Superior temporal gyrus (tissue), 1 donor: ENCODE data around the gene UGT3A1.
A peak's percentile ranks its signal among the peaks of the same experiment; 100 is the strongest.
"Not testable (repeated sequence)": the region's sequence is repeated elsewhere in the genome, so short reads cannot be mapped to it uniquely, and the experiment has no call there.

ENCODE experiments used
- DNase-seq: peaks from one replicate; pipeline ENCODE4 v3.0.0-alpha.2; 2016; ENCODE audit errors: extremely low spot score

Gene UGT3A1

GRCh38 chr5:35990941-35991611 lies at the start of gene UGT3A1:
Gene UGT3A1 (minus strand): TSS chr5:35991390. CDS start chr5:35991240, 150 bp downstream.
- no peak for DNase-seq

GRCh38 chr5:36035696-36036095 lies 44.5 kb upstream of the UGT3A1 start:
- no peak for DNase-seq

GRCh38 chr5:36034536-36035134 lies 43.4 kb upstream of the UGT3A1 start:
- DNase-seq: not testable (repeated sequence)

GRCh38 chr5:36033486-36033885 lies 42.3 kb upstream of the UGT3A1 start:
- DNase-seq: no peak

- no peak for DNase-seq
Measured at GRCh38 chr5:36033047-36033446, 41.9 kb upstream of the UGT3A1 start.

- DNase-seq: no peak
Measured at GRCh38 chr5:36031223-36031622, 40.0 kb upstream of the UGT3A1 start.

GRCh38 chr5:36029914-36030313 lies 38.7 kb upstream of the UGT3A1 start:
- DNase-seq: peak; percentile 84

- no peak for DNase-seq
Measured at GRCh38 chr5:36028816-36029465, 37.8 kb upstream of the UGT3A1 start.

GRCh38 chr5:36027711-36028110 lies 36.5 kb upstream of the UGT3A1 start:
- DNase-seq: no peak

GRCh38 chr5:36026706-36027465 lies 35.7 kb upstream of the UGT3A1 start:
- no peak for DNase-seq

- DNase-seq: not testable (repeated sequence)
Measured at GRCh38 chr5:36022246-36022645, 31.1 kb upstream of the UGT3A1 start.

- DNase-seq: not testable (repeated sequence)
Measured at GRCh38 chr5:36019584-36019983, 28.4 kb upstream of the UGT3A1 start.

- no peak for DNase-seq
Measured at GRCh38 chr5:36017622-36018021, 26.4 kb upstream of the UGT3A1 start.

GRCh38 chr5:36017004-36017403 lies 25.8 kb upstream of the UGT3A1 start:
- DNase-seq: no peak

- no peak for DNase-seq
Measured at GRCh38 chr5:36013182-36013581, 22.0 kb upstream of the UGT3A1 start.

GRCh38 chr5:36009698-36010097 lies 18.5 kb upstream of the UGT3A1 start:
- DNase-seq: no peak

GRCh38 chr5:36007366-36007765 lies 16.2 kb upstream of the UGT3A1 start:
- no peak for DNase-seq

- no peak for DNase-seq
Measured at GRCh38 chr5:36006163-36006562, 15.0 kb upstream of the UGT3A1 start.

GRCh38 chr5:36001032-36001431 lies 9.8 kb upstream of the UGT3A1 start:
- DNase-seq: no peak

GRCh38 chr5:35999547-35999946 lies 8.4 kb upstream of the UGT3A1 start:
- DNase-seq: no peak

GRCh38 chr5:35996076-35996475 lies 4.9 kb upstream of the UGT3A1 start:
- no peak for DNase-seq

- no peak for DNase-seq
Measured at GRCh38 chr5:35990520-35990919, 670 bp downstream of the UGT3A1 start.
